LNCaP clone FGC (cell line): ENCODE measurements around the gene GPR4.
A peak's percentile ranks its signal among the peaks of the same experiment; 100 is the strongest.
"Not testable (repeated sequence)": the region's sequence is repeated elsewhere in the genome, so short reads cannot be mapped to it uniquely, and the experiment has no call there.

Source experiments
- DNase-seq: peaks from one replicate; pipeline ENCODE4 v3.0.0-alpha.2; 2011; ENCODE audit warnings: low read depth
- H3K4me3 ChIP-seq: 2 replicates; pipeline ENCODE4 v1.5.1; 2011; ENCODE audit warnings: mild to moderate bottlenecking, low read depth, low read length, control low read depth
- TF ChIP-seq, protein P1 (sequence below): IDR thresholded peaks from 2 replicates; pipeline ENCODE4 v1.5.1; 2012; ENCODE audit warnings: mild to moderate bottlenecking; ENCODE audit not compliant: control insufficient read depth, insufficient read depth; ENCODE audit errors: extremely low read depth

The GPR4 gene

DNA sequence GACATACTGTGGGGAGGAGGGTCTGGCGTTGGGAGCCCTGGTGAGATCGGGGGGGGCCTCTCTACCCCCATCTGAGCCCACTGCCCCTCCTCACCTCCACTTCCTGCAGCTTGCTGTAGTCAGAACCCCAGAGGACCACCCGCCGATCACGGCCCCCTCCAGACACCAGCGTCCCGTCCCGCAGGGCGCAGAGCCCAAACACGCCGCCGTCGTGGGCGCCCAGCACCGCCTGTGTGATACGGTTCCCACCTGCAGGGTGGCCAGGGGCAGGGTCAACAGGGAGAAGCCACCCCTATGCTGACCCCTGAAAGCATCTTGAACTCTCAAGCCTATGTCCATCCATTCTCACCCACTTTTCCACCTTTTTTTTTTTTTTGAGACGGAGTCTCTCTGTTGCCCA is 19.4 kb upstream of the GPR4 start:
- TF ChIP-seq, protein P1, sequence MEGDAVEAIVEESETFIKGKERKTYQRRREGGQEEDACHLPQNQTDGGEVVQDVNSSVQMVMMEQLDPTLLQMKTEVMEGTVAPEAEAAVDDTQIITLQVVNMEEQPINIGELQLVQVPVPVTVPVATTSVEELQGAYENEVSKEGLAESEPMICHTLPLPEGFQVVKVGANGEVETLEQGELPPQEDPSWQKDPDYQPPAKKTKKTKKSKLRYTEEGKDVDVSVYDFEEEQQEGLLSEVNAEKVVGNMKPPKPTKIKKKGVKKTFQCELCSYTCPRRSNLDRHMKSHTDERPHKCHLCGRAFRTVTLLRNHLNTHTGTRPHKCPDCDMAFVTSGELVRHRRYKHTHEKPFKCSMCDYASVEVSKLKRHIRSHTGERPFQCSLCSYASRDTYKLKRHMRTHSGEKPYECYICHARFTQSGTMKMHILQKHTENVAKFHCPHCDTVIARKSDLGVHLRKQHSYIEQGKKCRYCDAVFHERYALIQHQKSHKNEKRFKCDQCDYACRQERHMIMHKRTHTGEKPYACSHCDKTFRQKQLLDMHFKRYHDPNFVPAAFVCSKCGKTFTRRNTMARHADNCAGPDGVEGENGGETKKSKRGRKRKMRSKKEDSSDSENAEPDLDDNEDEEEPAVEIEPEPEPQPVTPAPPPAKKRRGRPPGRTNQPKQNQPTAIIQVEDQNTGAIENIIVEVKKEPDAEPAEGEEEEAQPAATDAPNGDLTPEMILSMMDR: no peak
- H3K4me3 ChIP-seq: no peak overlapping the region
- no peak for DNase-seq

DNA sequence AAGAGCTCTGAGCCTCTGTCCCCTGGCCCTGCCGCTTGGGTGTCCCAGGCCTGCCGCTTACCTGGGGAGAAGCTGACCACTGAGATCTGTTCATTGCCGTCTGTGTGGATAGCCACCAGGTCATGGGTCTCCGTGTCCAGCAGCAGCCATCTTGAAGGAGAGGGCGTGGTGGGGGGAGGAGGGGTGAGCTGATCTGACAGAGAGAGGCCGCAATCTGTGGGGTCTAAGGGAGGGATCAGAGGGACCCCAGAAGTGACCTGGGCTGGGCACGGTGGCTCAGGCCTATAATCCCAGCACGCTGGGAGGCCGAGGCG is 14.6 kb upstream of the GPR4 start:
- no peak overlapping the region for H3K4me3 ChIP-seq
- no peak for DNase-seq

DNA sequence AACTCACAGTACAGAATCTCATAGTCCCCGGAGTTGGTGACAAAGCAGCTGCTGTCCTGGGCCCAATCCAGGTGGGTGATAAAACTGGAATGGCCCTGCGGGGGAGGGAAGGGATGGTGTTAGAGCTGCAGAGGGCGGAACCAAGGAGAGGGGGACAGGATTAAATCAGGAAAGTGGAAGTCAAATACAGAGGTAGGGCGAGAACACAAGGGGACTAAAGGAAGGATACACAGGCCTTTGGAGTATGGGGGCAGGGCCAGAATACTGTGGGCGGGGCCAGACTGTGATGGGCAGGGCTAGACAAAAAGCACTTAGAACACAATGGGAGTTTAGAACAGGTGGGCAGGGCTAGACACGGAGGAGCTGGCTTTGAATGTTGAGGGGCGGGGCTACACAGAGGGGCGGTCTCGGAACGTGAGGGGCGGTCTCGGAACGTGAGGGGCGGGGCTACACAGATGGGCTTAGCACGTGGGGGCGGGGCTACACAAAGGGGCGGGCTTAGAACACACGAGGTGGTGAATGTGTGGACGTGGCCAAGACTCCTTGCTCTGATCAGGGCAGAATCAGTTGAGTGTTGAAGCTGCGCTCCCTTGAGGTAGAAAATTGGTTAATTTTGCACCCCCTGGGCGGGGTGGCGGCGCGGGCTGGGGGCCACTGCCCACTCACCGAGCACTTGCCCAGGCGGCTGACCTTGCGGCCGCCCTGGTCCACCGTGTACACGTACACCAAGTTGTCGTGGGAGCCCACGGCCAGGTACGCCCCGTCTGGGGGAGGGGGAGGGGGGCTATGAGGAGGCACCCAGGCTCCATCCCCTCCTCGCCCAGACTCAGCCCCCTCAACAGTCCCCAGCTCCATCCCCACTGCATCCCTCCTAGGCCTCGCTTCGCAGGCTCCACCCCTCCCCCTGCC is 14.0 kb upstream of the GPR4 start:
- H3K4me3 ChIP-seq: peak overlapping the region; percentile 28; the same call in 1 of the 2 replicates
- DNase-seq: peak; percentile 63
- TF ChIP-seq, protein P1: no peak

More for the DNA sequence above, 14.6 kb upstream of the GPR4 start:
- TF ChIP-seq, protein P1: no peak

DNA sequence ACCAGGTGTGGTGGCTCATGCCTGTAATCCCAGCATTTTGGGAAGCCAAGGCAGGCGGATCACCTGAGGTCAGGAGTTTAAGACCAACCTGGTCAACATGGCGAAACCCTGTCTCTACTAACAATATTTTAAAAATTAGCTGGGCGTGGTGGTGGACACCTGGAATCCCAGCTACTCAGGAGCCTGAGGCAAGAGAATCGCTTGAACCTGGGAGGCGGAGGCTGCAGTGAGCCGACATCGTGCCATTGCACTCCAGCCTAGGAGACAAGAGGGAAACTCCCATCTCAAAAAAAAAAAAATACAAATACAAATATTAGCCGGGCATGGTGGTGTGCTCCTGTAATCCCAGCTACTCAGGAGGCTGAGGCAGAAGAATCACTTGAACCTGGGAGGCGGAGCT is 13.0 kb upstream of the GPR4 start:
- not testable (repeated sequence) for DNase-seq, H3K4me3 ChIP-seq

DNA sequence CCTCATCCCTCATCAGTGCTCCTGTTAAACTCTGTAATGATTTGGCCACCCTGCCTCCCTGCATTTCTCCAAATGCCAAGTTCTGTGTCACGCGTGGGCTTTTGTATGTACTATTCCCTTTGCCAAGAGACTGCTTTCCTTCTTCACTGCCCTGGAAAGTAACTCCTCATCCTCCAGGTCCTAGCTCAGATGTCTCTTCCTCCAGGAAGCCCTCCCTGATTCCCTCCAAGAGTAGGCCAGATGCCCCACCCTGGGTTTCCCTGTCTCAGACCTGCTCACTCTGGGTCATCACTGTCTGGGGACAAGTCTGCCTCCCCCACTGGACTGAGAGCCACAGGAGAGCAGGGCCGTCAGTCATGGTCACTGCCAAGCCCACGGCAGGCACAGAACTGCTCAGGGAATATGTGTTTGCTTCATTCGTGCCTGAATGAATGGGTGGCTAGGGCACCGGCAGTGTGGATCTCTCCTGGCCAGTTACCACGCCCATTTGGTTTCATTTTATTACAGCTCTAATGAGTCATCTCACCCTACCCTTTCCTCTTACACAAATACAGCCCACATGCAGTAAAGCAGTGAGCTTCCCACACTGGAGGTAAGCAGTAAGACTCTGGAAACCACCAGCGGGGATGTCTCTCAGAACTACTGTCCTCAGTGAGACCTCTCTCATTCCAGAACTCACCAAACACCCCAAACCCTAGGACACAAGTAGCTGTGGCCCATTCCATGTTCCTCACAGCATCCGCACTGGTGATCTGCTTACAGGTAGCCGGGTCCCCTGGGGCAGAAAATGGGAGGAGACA is 12.1 kb upstream of the GPR4 start:
- H3K4me3 ChIP-seq: no peak overlapping the region
- TF ChIP-seq, protein P1: no peak
- DNase-seq: no peak

DNA sequence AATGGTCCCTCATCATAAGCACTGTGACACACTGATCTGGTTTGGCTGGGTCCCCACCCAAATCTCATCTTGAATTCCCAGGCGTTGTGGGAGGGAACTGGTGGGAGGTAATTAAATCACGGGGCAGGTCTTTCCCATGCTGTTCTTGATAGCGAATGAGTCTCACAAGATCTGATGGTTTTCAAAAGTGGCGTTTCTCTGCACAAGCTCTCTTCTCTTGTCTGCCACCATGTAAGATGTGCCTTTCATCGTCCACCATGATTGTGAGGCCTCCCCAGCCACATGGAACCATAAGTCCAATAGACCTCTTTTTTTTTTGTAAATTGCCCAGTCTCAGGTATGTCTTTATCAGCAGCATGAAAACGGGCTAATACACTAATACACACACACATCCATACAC is 6.9 kb upstream of the GPR4 start:
- DNase-seq: no peak
- H3K4me3 ChIP-seq: no peak overlapping the region
- TF ChIP-seq, protein P1: no peak

DNA sequence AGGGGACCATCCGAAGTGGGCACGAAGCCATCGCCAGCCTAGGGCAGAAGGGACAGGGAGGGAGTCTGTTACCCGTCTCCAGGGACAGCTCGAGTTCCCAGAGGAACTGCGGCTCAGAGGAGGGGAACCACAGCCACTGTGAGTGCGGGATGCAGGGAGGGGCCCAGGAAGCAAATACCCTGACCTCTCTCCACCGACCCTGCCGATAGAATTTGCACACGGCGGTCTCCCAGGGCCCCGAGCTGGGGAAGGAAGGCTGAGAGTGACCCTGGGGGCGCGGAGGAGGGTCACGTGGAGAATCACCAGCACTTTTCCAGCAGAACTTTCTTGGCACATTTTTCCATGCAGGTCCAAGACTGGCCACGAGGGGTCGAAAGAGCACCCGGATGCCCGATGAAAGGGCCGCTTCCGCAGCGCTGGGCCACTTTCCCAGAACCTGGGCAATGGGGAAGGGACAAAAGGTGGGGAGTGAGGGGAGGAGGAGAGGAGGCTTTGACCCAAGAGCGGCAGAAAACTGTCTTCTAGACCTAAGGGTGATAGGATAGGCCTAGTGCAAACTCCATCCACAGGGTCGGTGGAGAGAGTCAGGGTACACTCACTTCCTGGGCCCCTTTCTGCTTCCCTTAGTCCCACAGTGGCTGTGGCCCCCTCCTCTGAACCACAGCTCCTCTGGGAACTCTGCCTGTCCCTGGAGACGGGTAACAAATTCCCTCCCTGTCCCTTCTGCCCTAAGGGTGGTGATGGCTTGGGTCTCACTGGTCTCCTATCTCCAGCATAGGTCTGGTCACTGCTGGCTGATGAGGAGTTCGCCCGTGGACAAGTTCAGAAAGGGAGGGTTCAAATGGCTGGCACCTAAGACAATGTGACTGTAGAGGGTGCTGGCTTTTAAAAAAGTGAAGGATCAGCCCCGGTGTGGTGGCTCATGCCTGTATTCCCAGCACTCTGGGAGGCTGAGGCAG is 5.3 kb upstream of the GPR4 start:
- no peak overlapping the region for H3K4me3 ChIP-seq
- TF ChIP-seq, protein P1: peak; percentile 61
- DNase-seq: no peak
